SU-DHL-6 (cell line): Measurements from ENCODE around the gene FGF5.

Experiments used
- H2AFZ ChIP-seq: fragments of 200-600 bp; sonication (generic); 2 replicates; pipeline ENCODE4 v1.6.1; 2014; ENCODE audit warnings: low read depth, mild to moderate bottlenecking, moderate library complexity, mixed read lengths, antibody characterized with exemption, low read length; ENCODE audit not compliant: severe bottlenecking
- H3F3A ChIP-seq: fragments of 200-600 bp; shearing (Covaris generic); 2 replicates; pipeline ENCODE4 v1.6.0; 2016; ENCODE audit warnings: antibody characterized with exemption, mild to moderate bottlenecking; ENCODE audit not compliant: insufficient read depth
- H3K27ac ChIP-seq: fragments of 200-600 bp; sonication (generic); 2 replicates; pipeline ENCODE4 v1.5.1; 2016; ENCODE audit warnings: low read depth, mild to moderate bottlenecking, low read length, moderate library complexity, mixed read lengths
- H3K27me3 ChIP-seq: fragments of 200-600 bp; sonication (generic), shearing (Covaris generic); 2 replicates; pipeline ENCODE4 v1.6.0; 2014; ENCODE audit warnings: mild to moderate bottlenecking, low read length
- H3K36me3 ChIP-seq: fragments of 200-600 bp; sonication (generic); 2 replicates; pipeline ENCODE4 v1.6.1; 2014; ENCODE audit warnings: mild to moderate bottlenecking, low read length, mixed read lengths
- H3K4me2 ChIP-seq: fragments of 300-600, 200-600 bp; shearing (Covaris generic), sonication (generic); 2 replicates; pipeline ENCODE4 v1.6.0; 2014; ENCODE audit warnings: low read length, low read depth, mild to moderate bottlenecking; ENCODE audit not compliant: poor library complexity, severe bottlenecking
- H3K4me3 ChIP-seq: fragments of 200-600 bp; sonication (generic); 2 replicates; pipeline ENCODE4 v1.5.1; 2014; ENCODE audit warnings: antibody characterized with exemption, low read length, mild to moderate bottlenecking, mixed read lengths; ENCODE audit not compliant: insufficient read depth, poor library complexity, severe bottlenecking
- H3K79me2 ChIP-seq: fragments of 200-600 bp; sonication (generic); 2 replicates; pipeline ENCODE4 v1.6.1; 2014; ENCODE audit warnings: mild to moderate bottlenecking, low read length, moderate library complexity; ENCODE audit not compliant: insufficient read depth
- H3K9ac ChIP-seq: fragments of 200-600 bp; sonication (generic); 2 replicates; pipeline ENCODE4 v1.7.0; 2014; ENCODE audit warnings: mild to moderate bottlenecking, low read length
- H3K9me2 ChIP-seq: fragments of 200-600 bp; sonication (generic); replicated peaks from 2 replicates; pipeline ENCODE4 v1.6.1; 2014; ENCODE audit warnings: low read length; ENCODE audit not compliant: insufficient read depth
- H3K9me3 ChIP-seq: fragments of 200-600 bp; sonication (generic); 2 replicates; pipeline ENCODE4 v1.6.1; 2014; ENCODE audit warnings: low read length, mixed read lengths; ENCODE audit not compliant: insufficient read depth
- H4K20me1 ChIP-seq: fragments of 200-600 bp; sonication (generic); 2 replicates; pipeline ENCODE4 v1.6.1; 2014; ENCODE audit warnings: low read depth, mild to moderate bottlenecking, antibody characterized with exemption, low read length, moderate library complexity, mixed read lengths
- CTCF ChIP-seq: fragments of 200-600 bp; sonication (generic); IDR thresholded peaks from one replicate; pipeline ENCODE4 v1.5.1; 2017; ENCODE audit warnings: antibody characterized with exemption, mild to moderate bottlenecking, low read length, moderate library complexity; ENCODE audit not compliant: insufficient read depth, poor library complexity, severe bottlenecking
- EZH2phosphoT487 ChIP-seq: fragments of 200-600 bp; sonication (generic), shearing (Covaris generic); conservative IDR thresholded peaks from 2 replicates; pipeline ENCODE4 v1.6.1; 2018; ENCODE audit warnings: mild to moderate bottlenecking, antibody characterized with exemption, low read length, moderate library complexity, mixed read lengths

FGF5 gene

GRCh38 chr4:80259817-80260216 is 6.6 kb upstream of the FGF5 start:
- Histone ChIP-seq H3K4me2 (no peak overlapping the region), H3K27me3 (no peaks in the 10 kb centered on the region), H3K4me3 (no peak overlapping the region), H3K27ac (no peak overlapping the region), H4K20me1 (no peaks in the 10 kb centered on the region), H3K9ac (no peak overlapping the region), H2AFZ (no peak overlapping the region), H3K79me2 (no peaks in the 10 kb centered on the region), H3K9me2 (no peaks in the 10 kb centered on the region), H3K9me3 (no peaks in the 10 kb centered on the region), H3K36me3 (no peaks in the 10 kb centered on the region), H3F3A (no peaks in the 10 kb centered on the region)
- TF ChIP-seq CTCF (no peak), EZH2phosphoT487 (no peak)

- Histone ChIP-seq H3K27me3 (no peaks in the 10 kb centered on the region), H3K79me2 (no peaks in the 10 kb centered on the region)
Observed at GRCh38 chr4:80261989-80262600, 4.4 kb upstream of the FGF5 start.

GRCh38 chr4:80263541-80264351 is 2.7 kb upstream of the FGF5 start:
- Histone ChIP-seq H3K9me3 (no peaks in the 10 kb centered on the region), H3K9me2 (no peaks in the 10 kb centered on the region), H3K4me3 (no peak overlapping the region), H3K4me2 (no peak overlapping the region), H3F3A (no peaks in the 10 kb centered on the region), H3K36me3 (no peaks in the 10 kb centered on the region), H3K79me2 (no peaks in the 10 kb centered on the region), H3K9ac (no peak overlapping the region), H4K20me1 (no peaks in the 10 kb centered on the region), H3K27ac (no peak overlapping the region), H2AFZ (no peak overlapping the region), H3K27me3 (no peaks in the 10 kb centered on the region)
- TF ChIP-seq EZH2phosphoT487, result no peak
- TF ChIP-seq CTCF, result no peak

More at GRCh38 chr4:80261989-80262600, 4.4 kb upstream of the FGF5 start:
- Histone ChIP-seq H3K36me3 (no peaks in the 10 kb centered on the region), H3F3A (no peaks in the 10 kb centered on the region), H3K9me2 (no peaks in the 10 kb centered on the region), H4K20me1 (no peaks in the 10 kb centered on the region), H3K4me3 (no peak overlapping the region), H3K9me3 (no peaks in the 10 kb centered on the region), H3K9ac (no peak overlapping the region), H3K4me2 (no peak overlapping the region), H2AFZ (no peak overlapping the region), H3K27ac (no peak overlapping the region)
- TF ChIP-seq EZH2phosphoT487, result no peak
- no peak for TF ChIP-seq CTCF
